Stomach (tissue), 9 donors: ENCODE measurements around the gene PTPN2. TPM values are rescaled to one million over a fixed set of nuclear protein-coding genes. Genes with fewer than 3 reads are reported as not detected.

ENCODE experiments used
- DNase-seq, 2 donors: peaks; one replicate each; pipeline versions ENCODE4 v3.0.0 to v3.0.0-alpha.2; 2013 to 2019
- H3K27ac ChIP-seq, 5 donors: fragments of 200-600 bp in 4 of 5; sonication (generic) in 4 of 5; one replicate each; pipeline ENCODE4 v1.5.1; 2013 to 2019; ENCODE audit warnings: mild to moderate bottlenecking in 1 of 5, moderate library complexity in 1 of 5
- H3K27me3 ChIP-seq, 3 donors: fragments of 200-600 bp; sonication (generic); one replicate each; pipeline ENCODE4 v1.5.1; 2017 to 2019; ENCODE audit warnings: mixed run types in 1 of 3
- H3K36me3 ChIP-seq, 4 donors: fragments of 200-600 bp; sonication (generic); 1 replicate in 3 of 4; 2 replicates in 1 of 4; pipeline ENCODE4 v1.5.1; 2016 to 2019
- H3K4me1 ChIP-seq, 4 donors: fragments of 200-600 bp; sonication (generic); one replicate each; pipeline ENCODE4 v1.5.1; 2016 to 2019
- H3K4me3 ChIP-seq, 4 donors: fragments of 200-600 bp; sonication (generic) in 3 of 4; one replicate each; pipeline ENCODE4 v1.5.1; 2016 to 2019; ENCODE audit warnings: mild to moderate bottlenecking in 1 of 4
- H3K9me3 ChIP-seq, 4 donors: fragments of 200-600 bp; sonication (generic); one replicate each; pipeline ENCODE4 v1.5.1; 2016 to 2019
- EP300 ChIP-seq: sonication (generic); formaldehyde crosslinking; IDR thresholded peaks from one replicate; pipeline ENCODE4 v1.6.1; 2017; ENCODE audit warnings: antibody characterized with exemption
- POLR2A ChIP-seq, 4 donors: fragments of 450-650 bp; IDR thresholded peaks; one replicate each; pipeline ENCODE4 v1.6.1; 2016; ENCODE audit warnings: antibody characterized with exemption in 4 of 4, control low read depth in 2 of 4, mild to moderate bottlenecking in 1 of 4, moderate library complexity in 1 of 4
- POLR2AphosphoS5 ChIP-seq, 3 donors: sonication (generic); formaldehyde crosslinking; IDR thresholded peaks; one replicate each; pipeline ENCODE4 v1.6.1; 2016; ENCODE audit warnings: antibody characterized with exemption in 3 of 3
- WGBS, 5 donors: extraction: QIAGEN DNeasy Blood & Tissue Kit in 3 of 5; methylation state at CpG; one replicate each; pipeline versions ENCODE4 v1.1.5 to v1.1.7; 2013 to 2018; 5-methylcytosine and 5-hydroxymethylcytosine counted together
- intact Hi-C: fragments of 100-400 bp; cut with DNase I; formaldehyde crosslinking; loops from one replicate; pipeline ENCODE4 v1.15.1; 2023; ENCODE audit warnings: low total_unique reads
- polyA plus RNA-seq, 3 donors: library from polyadenylated mRNA; stranded (reverse); fragments of 200-250 nt; gene quantifications; one replicate each; pipeline ENCODE4 v1.2.3, GENCODE V29; 2013
- total RNA-seq, 5 donors: library from RNA; depleted of rRNA; stranded (reverse); fragments of >200 nt; gene quantifications; one replicate each; pipeline versions ENCODE4 v1.1.0 to v1.2.3, GENCODE V29; 2014 to 2016
- TF ChIP-seq, protein P1 (sequence below), 7 experiments: fragments of 450-650 bp in 4 of 7; fragments of 200-600 bp in 3 of 7; sonication (generic) in 3 of 7; IDR thresholded peaks; one replicate each; pipeline ENCODE4 v1.5.1; 2016 to 2019; ENCODE audit warnings: antibody characterized with exemption in 7 of 7, control low read depth in 2 of 7, mild to moderate bottlenecking in 1 of 7
- donor health status: healthy with polysubstance abuse.
- donor health status: Bipolar disorder and iron deficiency.
- donor health status: healthy.

Gene PTPN2
- total and polyA plus RNA-seq, 8 donors, result 5.8 to 66.7 (median 30.3) TPM

DNA sequence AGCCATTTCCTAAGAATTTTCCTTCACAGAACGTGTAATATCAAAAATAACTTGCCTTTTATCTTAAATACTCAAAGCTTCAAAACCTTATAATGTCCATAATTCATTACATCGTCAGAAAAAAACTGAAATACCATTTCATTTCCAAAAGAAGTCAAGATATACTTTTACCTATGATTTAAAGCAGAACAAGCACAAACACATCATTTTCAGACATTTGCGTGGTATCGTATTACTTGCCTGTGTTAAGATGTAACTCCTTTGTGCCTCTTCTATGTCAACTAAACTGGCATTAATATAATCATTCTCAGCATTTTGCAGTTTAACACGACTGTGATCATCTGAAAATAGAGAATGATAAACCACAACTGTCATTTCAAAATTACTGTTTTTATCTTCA is 47.5 kb downstream of the PTPN2 start:
- TF ChIP-seq EP300 (no peak), POLR2AphosphoS5 (IDR thresholded peaks at IDR 0.05) (no peak), POLR2A (IDR thresholded peaks at IDR 0.05) (no peak)
- TF ChIP-seq, protein P1, sequence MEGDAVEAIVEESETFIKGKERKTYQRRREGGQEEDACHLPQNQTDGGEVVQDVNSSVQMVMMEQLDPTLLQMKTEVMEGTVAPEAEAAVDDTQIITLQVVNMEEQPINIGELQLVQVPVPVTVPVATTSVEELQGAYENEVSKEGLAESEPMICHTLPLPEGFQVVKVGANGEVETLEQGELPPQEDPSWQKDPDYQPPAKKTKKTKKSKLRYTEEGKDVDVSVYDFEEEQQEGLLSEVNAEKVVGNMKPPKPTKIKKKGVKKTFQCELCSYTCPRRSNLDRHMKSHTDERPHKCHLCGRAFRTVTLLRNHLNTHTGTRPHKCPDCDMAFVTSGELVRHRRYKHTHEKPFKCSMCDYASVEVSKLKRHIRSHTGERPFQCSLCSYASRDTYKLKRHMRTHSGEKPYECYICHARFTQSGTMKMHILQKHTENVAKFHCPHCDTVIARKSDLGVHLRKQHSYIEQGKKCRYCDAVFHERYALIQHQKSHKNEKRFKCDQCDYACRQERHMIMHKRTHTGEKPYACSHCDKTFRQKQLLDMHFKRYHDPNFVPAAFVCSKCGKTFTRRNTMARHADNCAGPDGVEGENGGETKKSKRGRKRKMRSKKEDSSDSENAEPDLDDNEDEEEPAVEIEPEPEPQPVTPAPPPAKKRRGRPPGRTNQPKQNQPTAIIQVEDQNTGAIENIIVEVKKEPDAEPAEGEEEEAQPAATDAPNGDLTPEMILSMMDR (IDR thresholded peaks at IDR 0.05), result no peak
- DNase-seq, result no peak
- H3K36me3 ChIP-seq, result peaks cover 0 to 40% (median 30%) of the 10 kb centered on the region in 4 donors
- peak overlapping the region in 1 of 5 donors; percentile 90 for H3K27ac ChIP-seq
- no peaks in the 10 kb centered on the region for H3K27me3 ChIP-seq
- H3K4me3 ChIP-seq, result no peak overlapping the region
- intact Hi-C loops, result no loop called here
- 83 to 89% (median 89%) methylated on average over 5 of the region's 5 CpGs for WGBS, 5 donors
- no peaks in the 10 kb centered on the region for H3K9me3 ChIP-seq
- H3K4me1 ChIP-seq, result peaks cover 6 to 42% (median 20%) of the 10 kb centered on the region in 4 donors

DNA sequence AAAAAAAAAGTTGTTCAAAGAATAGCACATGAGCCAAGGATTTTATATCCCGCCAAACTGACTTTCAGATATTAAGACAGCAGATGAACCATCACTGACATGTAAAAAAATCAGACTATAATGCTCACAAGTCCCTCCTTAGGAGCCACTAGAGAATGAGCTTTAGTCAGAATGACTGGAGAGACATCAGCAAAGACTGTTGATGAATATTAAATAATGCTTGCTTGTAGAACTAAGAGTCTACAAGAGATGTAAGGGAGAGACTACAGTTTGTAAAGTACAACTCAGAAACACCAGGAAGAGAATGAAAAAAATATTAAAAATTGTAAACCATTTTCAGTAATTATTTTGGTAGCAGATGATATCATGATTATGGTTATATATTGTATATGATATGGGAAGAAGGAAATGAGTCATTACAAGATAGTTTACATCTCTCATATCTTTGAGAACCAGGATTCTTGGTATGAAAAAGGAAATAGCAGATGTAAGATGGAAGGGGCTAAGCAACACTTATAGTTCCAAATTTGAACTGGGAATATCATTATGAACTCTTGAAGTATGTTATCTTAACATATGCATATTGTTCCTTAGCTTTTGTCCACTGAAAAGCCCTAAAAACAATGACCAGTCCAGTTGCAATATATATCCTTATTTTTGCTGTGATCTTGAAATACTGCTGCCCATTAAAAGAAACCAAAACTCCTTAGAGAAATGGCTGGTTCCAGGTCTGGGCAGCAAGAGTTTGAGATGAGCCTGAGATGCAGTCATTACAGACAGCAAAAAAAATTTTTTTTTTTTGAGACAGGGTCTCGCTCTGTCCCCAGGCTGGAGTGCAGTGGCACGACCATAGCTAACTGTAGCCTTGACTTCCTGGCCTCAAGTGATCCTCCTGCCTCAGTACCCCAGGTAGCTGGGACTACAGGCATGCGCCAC is 55.7 kb downstream of the PTPN2 start:
- no peak overlapping the region for H3K4me3 ChIP-seq
- peaks cover 0 to 19% (median 12%) of the 10 kb centered on the region in 4 donors for H3K9me3 ChIP-seq
- H3K27me3 ChIP-seq, result no peaks in the 10 kb centered on the region
- intact Hi-C loops, result no loop called here
- H3K27ac ChIP-seq, result no peak overlapping the region
- no peak for TF ChIP-seq POLR2AphosphoS5 (IDR thresholded peaks at IDR 0.05)
- TF ChIP-seq, protein P1 (IDR thresholded peaks at IDR 0.05), result no peak
- TF ChIP-seq EP300, result no peak
- TF ChIP-seq POLR2A (IDR thresholded peaks at IDR 0.05), result no peak
- WGBS, 5 donors, result 95 to 100% (median 98%) methylated on average over 4 of the region's 4 CpGs
- H3K4me1 ChIP-seq, result no peaks in the 10 kb centered on the region
- H3K36me3 ChIP-seq, result peaks cover 7 to 98% (median 88%) of the 10 kb centered on the region in 4 donors
- no peak for DNase-seq

DNA sequence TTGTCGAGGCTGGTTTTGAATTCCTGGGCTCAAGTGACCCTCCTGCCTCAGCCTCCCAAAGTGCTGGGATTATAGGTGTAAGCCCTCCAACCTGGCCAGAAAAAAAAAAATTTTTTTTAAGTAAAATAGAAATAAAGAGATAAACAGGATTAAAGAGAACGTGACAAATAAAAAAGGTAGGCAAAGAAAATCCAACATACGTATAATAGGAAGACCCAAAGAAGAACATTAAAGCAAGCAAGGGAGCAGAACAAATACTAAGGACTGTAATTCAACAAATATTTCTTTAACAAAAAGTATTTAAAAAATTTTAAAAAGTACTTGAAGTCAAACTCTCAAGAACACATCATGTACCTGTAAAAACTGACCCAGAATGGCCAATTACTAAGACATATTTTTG is 56.4 kb downstream of the PTPN2 start:
- Histone ChIP-seq H3K4me3 (no peak overlapping the region), H3K36me3 (peaks cover 7 to 95% (median 88%) of the 10 kb centered on the region in 4 donors), H3K4me1 (no peaks in the 10 kb centered on the region), H3K9me3 (peaks cover 0 to 19% (median 12%) of the 10 kb centered on the region in 4 donors), H3K27ac (no peak overlapping the region), H3K27me3 (no peaks in the 10 kb centered on the region)
- WGBS, 5 donors, result 96 to 100% (median 97%) methylated on average over 3 of the region's 3 CpGs
- DNase-seq, result no peak
- intact Hi-C loops, result no loop called here
- TF ChIP-seq POLR2AphosphoS5 (IDR thresholded peaks at IDR 0.05) (no peak), POLR2A (IDR thresholded peaks at IDR 0.05) (no peak), EP300 (no peak)
- TF ChIP-seq, protein P1 (IDR thresholded peaks at IDR 0.05), result no peak

DNA sequence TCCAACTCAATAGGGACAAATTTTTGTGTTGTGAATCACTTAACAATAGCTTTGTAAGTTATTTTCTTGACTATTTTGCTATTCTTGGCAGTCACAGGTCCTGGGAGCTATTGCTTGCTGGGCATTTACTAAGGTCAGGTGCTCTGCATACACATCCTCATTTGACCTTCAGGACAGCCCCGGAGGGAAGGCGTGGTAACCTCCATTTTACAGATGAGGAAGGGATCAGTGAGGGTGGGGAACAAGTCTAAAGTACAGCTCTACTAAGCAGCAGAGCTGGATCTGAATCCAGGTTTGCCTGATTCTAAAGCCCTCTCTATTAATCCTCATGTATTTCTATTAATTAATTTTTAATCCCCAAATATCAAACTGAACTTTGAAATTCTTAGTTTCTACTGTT is 58.8 kb downstream of the PTPN2 start:
- Histone ChIP-seq H3K27ac (no peak overlapping the region), H3K4me1 (peaks cover 0 to 6% (median 3%) of the 10 kb centered on the region in 4 donors), H3K36me3 (peaks cover 7 to 86% (median 76%) of the 10 kb centered on the region in 4 donors), H3K4me3 (no peak overlapping the region), H3K9me3 (peaks cover 0 to 19% (median 12%) of the 10 kb centered on the region in 4 donors), H3K27me3 (no peaks in the 10 kb centered on the region)
- 90 to 100% (median 94%) methylated on average over 2 of the region's 2 CpGs for WGBS, 5 donors
- no peak for DNase-seq
- intact Hi-C loops, result no loop called here
- no peak for TF ChIP-seq POLR2A (IDR thresholded peaks at IDR 0.05)
- TF ChIP-seq, protein P1 (IDR thresholded peaks at IDR 0.05), result no peak
- no peak for TF ChIP-seq EP300
- TF ChIP-seq POLR2AphosphoS5 (IDR thresholded peaks at IDR 0.05), result no peak
